Gastroesophageal sphincter (tissue), 3 donors: ENCODE data around the gene DMPK.

ENCODE experiments used
- EP300 ChIP-seq: sonication (generic); formaldehyde crosslinking; IDR thresholded peaks from one replicate; pipeline ENCODE4 v1.6.1; 2017; ENCODE audit warnings: antibody characterized with exemption, mild to moderate bottlenecking
- POLR2A ChIP-seq, 2 donors: fragments of 450-650 bp; IDR thresholded peaks; one replicate each; pipeline ENCODE4 v1.6.1; 2017; ENCODE audit warnings: antibody characterized with exemption in 2 of 2, mild to moderate bottlenecking in 2 of 2, moderate library complexity in 1 of 2
- POLR2AphosphoS5 ChIP-seq: sonication (generic); formaldehyde crosslinking; IDR thresholded peaks from one replicate; pipeline ENCODE4 v1.6.1; 2017; ENCODE audit warnings: antibody characterized with exemption
- TF ChIP-seq, protein P1 (sequence below), 4 experiments: fragments of 200-600 bp in 2 of 4; fragments of 450-650 bp in 2 of 4; sonication (generic) in 1 of 4; IDR thresholded peaks; one replicate each; pipeline ENCODE4 v1.5.1; 2017 to 2019; ENCODE audit warnings: antibody characterized with exemption in 4 of 4, mild to moderate bottlenecking in 2 of 4, moderate library complexity in 2 of 4

GRCh38 chr19:45816236-45817009, 34.1 kb upstream of the DMPK start:
- TF ChIP-seq, protein P1, sequence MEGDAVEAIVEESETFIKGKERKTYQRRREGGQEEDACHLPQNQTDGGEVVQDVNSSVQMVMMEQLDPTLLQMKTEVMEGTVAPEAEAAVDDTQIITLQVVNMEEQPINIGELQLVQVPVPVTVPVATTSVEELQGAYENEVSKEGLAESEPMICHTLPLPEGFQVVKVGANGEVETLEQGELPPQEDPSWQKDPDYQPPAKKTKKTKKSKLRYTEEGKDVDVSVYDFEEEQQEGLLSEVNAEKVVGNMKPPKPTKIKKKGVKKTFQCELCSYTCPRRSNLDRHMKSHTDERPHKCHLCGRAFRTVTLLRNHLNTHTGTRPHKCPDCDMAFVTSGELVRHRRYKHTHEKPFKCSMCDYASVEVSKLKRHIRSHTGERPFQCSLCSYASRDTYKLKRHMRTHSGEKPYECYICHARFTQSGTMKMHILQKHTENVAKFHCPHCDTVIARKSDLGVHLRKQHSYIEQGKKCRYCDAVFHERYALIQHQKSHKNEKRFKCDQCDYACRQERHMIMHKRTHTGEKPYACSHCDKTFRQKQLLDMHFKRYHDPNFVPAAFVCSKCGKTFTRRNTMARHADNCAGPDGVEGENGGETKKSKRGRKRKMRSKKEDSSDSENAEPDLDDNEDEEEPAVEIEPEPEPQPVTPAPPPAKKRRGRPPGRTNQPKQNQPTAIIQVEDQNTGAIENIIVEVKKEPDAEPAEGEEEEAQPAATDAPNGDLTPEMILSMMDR (IDR thresholded peaks at IDR 0.05): no peak
- no peak for TF ChIP-seq POLR2A (IDR thresholded peaks at IDR 0.05)
- no peak for TF ChIP-seq POLR2AphosphoS5
- TF ChIP-seq EP300: no peak
